Fibroblast of the aortic adventitia (primary cell): ENCODE measurements around the gene ABCG1. TPM values are rescaled to one million over a fixed set of nuclear protein-coding genes. Genes with fewer than 3 reads are reported as not detected.

Experiments
- DNase-seq: peaks from one replicate; pipeline ENCODE4 v3.0.0-alpha.2; 2010; ENCODE audit warnings: low read depth
- H3K4me3 ChIP-seq: 2 replicates; pipeline ENCODE4 v1.5.1; 2011; ENCODE audit warnings: low read depth, mild to moderate bottlenecking, control low read depth, low read length, moderate library complexity
- total RNA-seq: library from RNA; depleted of rRNA; stranded (reverse); fragments of >200 nt; gene quantifications from 2 replicates; pipeline ENCODE4 v1.2.3, GENCODE V29; 2012; ENCODE audit warnings: low replicate concordance
- TF ChIP-seq, protein P1 (sequence below): IDR thresholded peaks from 2 replicates; pipeline ENCODE4 v1.5.1; 2011; ENCODE audit warnings: mild to moderate bottlenecking, low read length, control low read depth, inconsistent platforms; ENCODE audit not compliant: insufficient read depth

ABCG1 gene
- total RNA-seq, 1 donor, result 0.09 TPM

DNA sequence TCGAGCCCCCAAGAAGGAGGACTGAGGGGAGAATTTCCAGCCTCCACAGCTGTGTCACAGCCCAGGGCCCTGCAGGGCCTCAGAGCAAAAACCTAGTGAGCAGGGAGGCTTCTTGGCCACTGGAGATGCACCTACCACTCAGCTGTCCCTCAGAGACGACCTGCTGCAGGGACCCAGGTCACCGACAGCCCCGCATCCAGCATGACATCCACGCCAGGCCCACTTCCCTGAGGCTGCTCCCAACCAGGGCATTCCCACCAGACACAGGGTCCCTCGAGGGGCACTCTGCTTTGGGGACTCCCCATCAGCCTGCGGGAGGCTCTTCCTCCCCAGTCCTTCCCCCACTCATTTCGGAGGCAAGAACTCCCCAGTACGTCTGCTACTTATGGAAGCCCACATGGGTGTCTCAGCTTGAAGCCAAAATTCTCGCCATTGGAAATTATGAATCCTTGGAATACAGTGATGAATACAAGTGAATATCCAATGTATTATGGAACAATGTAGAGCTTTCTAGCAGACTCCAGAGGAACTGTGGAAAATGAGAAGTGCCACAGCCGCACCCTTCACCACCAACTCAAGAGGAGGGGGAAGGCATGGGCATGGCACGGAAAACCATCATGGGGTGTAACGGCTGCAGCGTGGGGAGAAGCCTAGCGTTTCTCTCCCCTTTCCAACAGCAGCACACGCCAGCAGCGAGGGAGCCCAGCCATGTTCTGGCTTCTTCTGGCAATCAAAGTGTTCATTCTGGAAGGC is 89.4 kb downstream of the ABCG1 start:
- no peak for DNase-seq
- no peak overlapping the region for H3K4me3 ChIP-seq
- TF ChIP-seq, protein P1, sequence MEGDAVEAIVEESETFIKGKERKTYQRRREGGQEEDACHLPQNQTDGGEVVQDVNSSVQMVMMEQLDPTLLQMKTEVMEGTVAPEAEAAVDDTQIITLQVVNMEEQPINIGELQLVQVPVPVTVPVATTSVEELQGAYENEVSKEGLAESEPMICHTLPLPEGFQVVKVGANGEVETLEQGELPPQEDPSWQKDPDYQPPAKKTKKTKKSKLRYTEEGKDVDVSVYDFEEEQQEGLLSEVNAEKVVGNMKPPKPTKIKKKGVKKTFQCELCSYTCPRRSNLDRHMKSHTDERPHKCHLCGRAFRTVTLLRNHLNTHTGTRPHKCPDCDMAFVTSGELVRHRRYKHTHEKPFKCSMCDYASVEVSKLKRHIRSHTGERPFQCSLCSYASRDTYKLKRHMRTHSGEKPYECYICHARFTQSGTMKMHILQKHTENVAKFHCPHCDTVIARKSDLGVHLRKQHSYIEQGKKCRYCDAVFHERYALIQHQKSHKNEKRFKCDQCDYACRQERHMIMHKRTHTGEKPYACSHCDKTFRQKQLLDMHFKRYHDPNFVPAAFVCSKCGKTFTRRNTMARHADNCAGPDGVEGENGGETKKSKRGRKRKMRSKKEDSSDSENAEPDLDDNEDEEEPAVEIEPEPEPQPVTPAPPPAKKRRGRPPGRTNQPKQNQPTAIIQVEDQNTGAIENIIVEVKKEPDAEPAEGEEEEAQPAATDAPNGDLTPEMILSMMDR, result no peak

DNA sequence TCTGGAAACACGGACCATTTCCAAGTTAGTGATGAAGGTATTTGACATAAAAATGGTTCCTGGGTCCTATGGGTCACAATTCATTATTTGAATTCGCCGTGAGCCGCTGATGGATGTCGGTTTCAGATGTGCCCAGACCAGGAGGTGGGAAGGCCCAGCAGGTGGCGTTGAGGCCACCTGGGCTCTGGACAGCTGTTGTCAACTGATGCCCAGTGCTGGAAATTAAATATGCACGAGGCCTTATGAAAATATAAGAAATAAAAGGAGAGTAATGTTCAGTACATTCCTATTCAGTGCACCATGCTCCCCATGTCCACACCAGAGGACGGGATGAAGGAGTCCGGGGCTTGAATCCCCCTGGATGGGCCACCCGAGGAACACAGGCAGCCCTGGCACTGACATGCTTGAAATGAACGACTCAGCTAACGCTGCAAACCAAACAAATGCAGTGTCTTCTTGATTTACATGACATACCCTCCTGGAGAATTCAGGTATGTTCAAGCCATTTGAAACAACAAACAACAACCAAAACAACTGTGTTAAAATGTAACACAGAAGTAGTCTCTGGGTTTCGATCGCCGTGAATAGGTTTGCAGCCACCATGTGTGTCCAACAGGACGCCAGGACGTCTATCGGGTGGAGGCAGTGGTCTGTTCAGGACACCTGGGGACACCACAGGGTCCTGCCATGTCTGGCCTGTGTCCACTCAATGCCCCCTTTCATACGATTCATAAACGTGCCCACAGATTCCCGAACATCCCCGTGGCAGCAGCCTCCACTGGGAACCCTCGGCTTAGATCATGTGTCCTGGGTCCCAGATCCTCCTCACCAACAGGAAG is 90.2 kb downstream of the ABCG1 start:
- DNase-seq, result no peak
- no peak overlapping the region for H3K4me3 ChIP-seq
- TF ChIP-seq, protein P1, result no peak

DNA sequence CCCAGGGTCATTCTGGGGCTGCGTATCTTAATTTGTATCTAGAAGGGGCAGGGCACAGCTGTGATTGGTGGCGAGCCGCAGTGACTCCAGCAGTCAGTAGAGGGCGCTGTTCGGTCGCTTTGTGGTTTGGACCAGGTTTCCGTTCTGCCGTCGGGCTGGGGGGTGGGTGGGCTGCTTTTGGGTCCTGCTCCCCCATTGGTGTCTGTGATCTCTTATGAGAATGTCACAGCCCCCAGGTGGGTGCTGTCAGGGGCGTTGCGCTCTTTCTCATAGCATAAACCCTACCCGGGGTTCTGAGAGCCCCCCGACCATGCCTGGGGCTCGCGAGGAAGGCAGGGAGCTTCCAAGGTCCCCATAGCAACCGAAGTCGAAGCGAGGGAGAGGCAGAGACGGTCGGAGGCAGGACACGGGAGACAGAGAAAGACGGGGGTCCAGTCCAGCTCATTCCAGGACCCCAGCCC is 90.8 kb downstream of the ABCG1 start:
- TF ChIP-seq, protein P1, result peak; percentile 66
- peak; percentile 7 for DNase-seq
- H3K4me3 ChIP-seq, result no peak overlapping the region

- TF ChIP-seq, protein P1, result no peak
Observed at GRCh38 chr21:42310411-42311001, 91.6 kb downstream of the ABCG1 start.

GRCh38 chr21:42311160-42311559 is 92.2 kb downstream of the ABCG1 start:
- H3K4me3 ChIP-seq, result no peak overlapping the region
- no peak for DNase-seq
- TF ChIP-seq, protein P1, result no peak

More at GRCh38 chr21:42310411-42311001, 91.6 kb downstream of the ABCG1 start:
- no peak for DNase-seq
- H3K4me3 ChIP-seq, result no peak overlapping the region

GRCh38 chr21:42311816-42312625 is 93.1 kb downstream of the ABCG1 start:
- DNase-seq, result no peak
- no peak overlapping the region for H3K4me3 ChIP-seq
- TF ChIP-seq, protein P1, result no peak
